GM19372 (cell line): ENCODE data around the gene C1QTNF2.

Experiments used
- ATAC-seq: cut with Tn5 transposase; IDR thresholded peaks from one replicate; pipeline ENCODE4 v1.9.1; 2021; ENCODE audit warnings: mild to moderate bottlenecking, low read depth, moderate library complexity; ENCODE audit not compliant: unreplicated experiment

Gene C1QTNF2

GRCh38 chr5:160375701-160376100 lies 5.3 kb upstream of the C1QTNF2 start:
- ATAC-seq, result no peak

GRCh38 chr5:160375166-160375565 lies 4.7 kb upstream of the C1QTNF2 start:
- no peak for ATAC-seq

DNA sequence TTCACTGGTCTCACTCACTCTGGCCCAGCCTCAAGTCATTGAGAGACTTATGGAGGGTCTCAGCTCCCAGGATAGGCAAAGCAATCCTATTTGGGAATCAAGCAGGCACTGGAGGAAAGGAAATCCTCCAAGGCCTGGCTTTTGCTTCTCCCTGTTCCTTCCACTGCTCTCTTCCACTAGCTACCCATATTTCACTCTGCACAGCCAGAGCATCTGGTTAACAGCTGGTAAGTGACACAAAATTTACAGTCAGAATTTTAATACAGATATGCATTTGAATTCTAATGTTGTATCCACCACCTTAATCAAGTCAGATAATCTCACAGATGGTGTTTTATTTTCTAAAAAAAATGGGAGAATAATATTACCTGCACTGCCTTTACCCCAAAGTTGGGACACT lies 868 bp upstream of the C1QTNF2 start:
- no peak for ATAC-seq

GRCh38 chr5:160370713-160371034 lies 248 bp upstream of the C1QTNF2 start:
- no peak for ATAC-seq

DNA sequence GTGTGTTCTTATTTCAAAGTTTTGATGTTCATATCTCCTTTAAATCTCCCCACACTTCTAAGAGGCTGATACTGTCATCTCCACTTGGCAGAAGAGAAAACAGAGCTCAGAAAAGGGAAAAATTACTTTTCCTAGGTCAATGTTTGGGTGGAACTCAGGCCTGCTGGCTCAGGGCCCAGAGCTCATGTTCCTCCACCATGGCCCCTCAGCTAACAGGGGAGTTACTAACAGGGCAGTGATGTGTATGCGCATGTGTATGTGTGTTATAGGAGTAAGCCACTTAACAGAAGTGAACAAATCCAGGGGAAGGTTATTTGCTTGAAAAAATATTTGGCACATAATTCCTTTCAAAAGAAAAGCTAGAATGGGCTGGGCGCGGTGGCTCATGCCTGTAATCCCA lies 2.5 kb downstream of the C1QTNF2 start:
- ATAC-seq, result no peak

DNA sequence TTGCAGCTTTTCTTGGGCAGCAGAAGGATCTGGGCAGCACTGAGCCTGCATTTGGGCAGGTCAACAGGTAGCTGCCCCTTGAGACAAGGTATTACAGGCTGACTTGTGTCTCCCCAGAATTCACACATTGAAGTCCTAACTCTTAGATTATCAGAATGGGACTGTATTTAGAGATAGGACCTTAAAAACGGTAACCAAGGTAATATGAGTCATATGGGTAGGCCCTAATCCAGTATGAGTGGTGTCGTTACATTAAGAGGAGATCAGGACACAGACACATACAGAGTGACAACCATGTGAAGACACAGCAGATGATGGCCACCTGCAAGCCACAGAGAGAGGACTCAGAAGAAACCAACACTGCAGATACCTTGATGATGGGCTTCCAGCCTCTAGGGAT lies 3.2 kb downstream of the C1QTNF2 start:
- ATAC-seq, result no peak

GRCh38 chr5:160366230-160366629 lies 4.2 kb downstream of the C1QTNF2 start:
- ATAC-seq, result no peak

- ATAC-seq, result no peak
Observed at GRCh38 chr5:160363660-160364395, 6.6 kb downstream of the C1QTNF2 start.

- ATAC-seq, result no peak
Observed at GRCh38 chr5:160363211-160363610, 7.2 kb downstream of the C1QTNF2 start.

GRCh38 chr5:160361624-160362228 lies 8.7 kb downstream of the C1QTNF2 start:
- ATAC-seq, result no peak

DNA sequence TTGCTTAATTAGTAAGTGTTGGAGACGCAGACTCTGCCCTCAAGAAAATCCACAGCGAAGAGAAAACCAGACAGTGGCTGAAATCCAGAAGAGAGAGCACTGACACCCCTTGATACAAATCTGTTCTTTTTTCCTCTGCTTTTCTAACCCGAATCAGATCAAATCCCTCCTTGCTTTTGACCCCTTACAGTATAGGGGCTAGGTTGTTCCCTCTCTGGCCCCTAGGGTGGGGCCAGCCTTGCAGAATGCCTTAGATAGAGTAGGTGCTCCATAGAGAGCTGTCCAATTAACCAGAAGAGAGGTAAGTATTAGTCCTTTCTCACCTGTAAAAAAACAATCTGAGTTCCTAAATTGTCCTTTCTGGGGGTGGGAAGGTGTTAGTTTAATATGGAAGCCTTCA lies 10.1 kb downstream of the C1QTNF2 start:
- ATAC-seq, result no peak

- ATAC-seq, result no peak
Observed at GRCh38 chr5:160359816-160360215, 10.6 kb downstream of the C1QTNF2 start.

- ATAC-seq, result no peak
Observed at GRCh38 chr5:160359242-160359641, 11.2 kb downstream of the C1QTNF2 start.

- no peak for ATAC-seq
Observed at GRCh38 chr5:160357861-160358411, 12.5 kb downstream of the C1QTNF2 start.

DNA sequence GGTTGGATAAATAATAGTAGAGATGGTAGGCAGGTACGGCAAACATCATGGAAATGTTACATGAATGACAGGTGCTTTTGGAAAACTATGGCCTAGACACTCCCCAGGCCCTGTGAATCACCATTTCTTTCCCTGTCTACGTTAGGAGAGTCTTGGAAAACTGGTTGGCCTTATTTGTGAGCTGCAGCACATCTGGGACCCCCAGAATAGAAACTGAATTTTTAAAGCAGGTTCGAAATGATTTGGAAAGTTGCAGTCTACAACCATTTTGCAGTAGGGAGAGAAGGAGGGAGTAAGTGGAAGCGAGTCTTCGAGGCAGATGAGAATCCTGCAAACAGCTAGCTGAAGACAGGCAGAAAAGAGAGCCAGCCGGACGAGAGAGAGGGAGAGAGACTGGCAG lies 13.0 kb downstream of the C1QTNF2 start:
- no peak for ATAC-seq

DNA sequence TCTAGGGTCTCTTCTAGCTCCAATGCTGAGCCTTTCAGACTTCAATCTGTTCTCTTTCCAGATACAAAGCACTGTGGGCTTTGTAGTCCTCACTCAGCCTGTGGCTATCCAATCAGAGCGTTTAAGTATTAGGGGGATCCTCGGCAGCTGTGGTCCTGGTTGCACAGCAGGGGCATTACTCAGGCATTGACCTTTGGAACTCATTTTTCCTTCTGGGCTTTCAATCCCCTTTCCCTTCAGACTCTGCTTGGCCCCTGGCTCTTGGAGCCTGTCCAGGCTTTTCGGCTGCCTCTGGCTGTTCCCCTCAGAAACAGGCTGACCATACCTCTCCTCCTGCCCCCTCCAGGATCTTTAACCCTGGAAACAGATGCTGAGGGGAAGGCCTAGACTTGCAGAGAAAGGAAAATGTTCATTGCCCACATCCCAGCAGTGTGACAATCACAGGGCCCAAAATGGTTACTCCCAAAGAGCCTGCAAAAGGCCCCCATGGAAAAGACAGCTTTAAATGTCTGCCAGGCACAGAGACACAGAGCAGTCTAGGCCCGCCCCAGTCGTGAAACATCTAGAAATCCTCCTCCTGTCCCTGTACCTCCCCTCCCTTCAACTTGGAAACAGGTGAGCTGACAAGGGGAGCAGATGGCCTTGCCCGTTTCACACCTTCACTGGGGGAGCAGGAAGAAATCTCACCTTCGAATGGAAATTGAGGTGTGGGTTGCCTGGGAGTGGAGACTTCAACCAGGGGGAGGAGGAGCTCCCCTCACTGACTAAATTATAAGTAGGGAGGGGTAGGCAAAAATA lies 13.7 kb downstream of the C1QTNF2 start:
- ATAC-seq, result no peak

GRCh38 chr5:160354666-160355065 lies 15.8 kb downstream of the C1QTNF2 start:
- ATAC-seq, result no peak

DNA sequence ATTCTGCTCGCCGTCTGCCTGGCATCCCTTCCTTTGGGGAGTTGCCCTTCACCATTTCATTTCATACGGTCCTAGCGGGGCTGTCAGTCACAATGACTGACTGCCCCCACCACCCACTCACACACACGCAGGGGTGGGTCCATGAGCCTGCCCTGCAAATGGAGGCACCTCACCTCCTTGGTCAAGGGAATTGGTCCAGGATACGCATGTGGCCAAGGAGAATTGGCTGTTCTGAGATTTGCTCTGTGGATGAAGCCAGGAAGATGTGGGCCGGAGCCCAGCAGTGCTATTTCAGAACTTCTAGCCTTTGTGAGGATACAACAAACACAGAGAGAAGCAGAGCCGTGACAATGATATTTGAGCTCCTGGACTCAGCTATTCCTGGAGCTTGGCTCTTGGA lies 17.0 kb downstream of the C1QTNF2 start:
- no peak for ATAC-seq

DNA sequence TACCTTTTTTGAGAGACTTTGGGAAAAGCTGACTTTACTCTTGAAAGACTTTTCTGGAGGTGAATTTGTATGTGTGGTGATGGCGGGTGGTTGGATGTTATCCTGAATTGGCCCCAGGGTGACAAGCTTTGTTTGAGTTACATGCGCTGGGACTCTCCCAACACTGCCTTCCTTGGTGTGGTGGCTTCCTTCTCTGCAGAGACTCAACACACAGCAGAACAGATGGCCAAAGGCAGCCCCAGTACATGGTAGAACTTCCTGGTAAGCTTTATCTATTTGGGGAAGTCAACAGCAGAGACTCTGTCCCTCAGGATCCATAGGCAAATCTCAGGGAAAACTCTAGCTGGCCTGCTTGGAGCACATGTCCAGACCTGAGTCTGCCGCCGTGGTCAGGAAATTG lies 18.1 kb downstream of the C1QTNF2 start:
- ATAC-seq, result no peak

DNA sequence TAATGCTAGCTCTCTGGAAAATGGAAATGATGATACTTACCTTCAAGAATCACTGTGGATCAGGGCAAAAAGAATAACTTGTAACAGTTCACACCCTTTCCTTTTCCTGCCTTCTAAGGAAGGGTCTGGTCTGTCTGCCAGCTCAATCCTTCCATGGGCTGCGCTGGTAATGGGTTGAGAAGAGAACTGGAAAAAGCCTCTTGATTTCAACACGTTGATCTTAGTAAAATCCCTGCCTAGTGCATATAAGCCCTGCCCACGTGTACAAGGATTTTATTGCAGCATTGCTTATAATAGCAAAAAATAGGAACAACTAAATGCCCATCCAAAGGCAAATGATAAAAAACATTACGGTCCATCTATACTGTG lies 20.5 kb downstream of the C1QTNF2 start:
- ATAC-seq, result no peak

- ATAC-seq, result no peak
Observed at GRCh38 chr5:160349249-160349934, 21.0 kb downstream of the C1QTNF2 start.
